SIG-M5 treated with dmso at 0.1 percent for 504 hours (cell line): ENCODE data around the gene SNX8.
"Not testable (repeated sequence)": the region's sequence is repeated elsewhere in the genome, so short reads cannot be mapped to it uniquely, and the experiment has no call there.

Experiments used
- DNase-seq: peaks from one replicate; lab custom pipeline; 2025; ENCODE audit not compliant: unreplicated experiment; lab: John Stamatoyannopoulos, UW

Gene SNX8, protein sequence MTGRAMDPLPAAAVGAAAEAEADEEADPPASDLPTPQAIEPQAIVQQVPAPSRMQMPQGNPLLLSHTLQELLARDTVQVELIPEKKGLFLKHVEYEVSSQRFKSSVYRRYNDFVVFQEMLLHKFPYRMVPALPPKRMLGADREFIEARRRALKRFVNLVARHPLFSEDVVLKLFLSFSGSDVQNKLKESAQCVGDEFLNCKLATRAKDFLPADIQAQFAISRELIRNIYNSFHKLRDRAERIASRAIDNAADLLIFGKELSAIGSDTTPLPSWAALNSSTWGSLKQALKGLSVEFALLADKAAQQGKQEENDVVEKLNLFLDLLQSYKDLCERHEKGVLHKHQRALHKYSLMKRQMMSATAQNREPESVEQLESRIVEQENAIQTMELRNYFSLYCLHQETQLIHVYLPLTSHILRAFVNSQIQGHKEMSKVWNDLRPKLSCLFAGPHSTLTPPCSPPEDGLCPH

DNA sequence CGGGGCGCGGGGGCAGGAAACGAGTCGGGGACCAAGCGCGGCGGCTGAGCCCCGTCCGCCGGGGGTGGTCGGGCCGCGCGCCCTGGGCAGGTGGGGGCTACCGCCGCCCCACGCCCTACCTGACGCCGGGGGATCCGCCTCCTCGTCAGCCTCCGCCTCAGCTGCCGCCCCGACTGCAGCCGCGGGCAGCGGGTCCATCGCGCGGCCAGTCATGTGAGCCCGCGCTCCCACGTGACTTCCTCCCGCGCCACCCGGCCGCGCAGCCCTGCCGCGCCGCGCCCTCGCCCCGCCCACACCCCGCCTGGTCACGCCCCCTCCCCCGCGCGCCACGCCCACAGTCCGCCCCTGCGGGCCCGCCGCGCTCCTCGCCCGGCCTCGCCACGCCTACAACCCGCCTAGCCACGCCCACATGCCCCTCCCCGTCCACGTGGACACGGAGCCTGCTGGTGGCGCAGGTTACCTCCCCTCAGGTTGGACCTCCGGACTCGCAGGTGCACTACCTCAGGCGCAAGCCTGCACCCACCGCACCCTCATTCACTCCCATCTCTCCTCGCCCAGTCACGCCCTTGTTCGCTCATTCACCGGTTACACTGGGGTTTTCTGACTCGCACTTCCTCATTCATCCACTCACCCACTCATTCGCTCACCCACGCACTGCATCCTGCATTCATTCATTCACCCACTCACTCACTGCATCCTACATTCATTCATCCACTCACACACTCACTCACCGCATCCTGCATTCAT is at the start of gene SNX8:
Gene SNX8, minus strand, starts transcription at position 233 of the 747 bp plus-strand sequence. Its CDS starts 20 bp downstream, at position 213.
- DNase-seq, result peak; percentile 79

DNA sequence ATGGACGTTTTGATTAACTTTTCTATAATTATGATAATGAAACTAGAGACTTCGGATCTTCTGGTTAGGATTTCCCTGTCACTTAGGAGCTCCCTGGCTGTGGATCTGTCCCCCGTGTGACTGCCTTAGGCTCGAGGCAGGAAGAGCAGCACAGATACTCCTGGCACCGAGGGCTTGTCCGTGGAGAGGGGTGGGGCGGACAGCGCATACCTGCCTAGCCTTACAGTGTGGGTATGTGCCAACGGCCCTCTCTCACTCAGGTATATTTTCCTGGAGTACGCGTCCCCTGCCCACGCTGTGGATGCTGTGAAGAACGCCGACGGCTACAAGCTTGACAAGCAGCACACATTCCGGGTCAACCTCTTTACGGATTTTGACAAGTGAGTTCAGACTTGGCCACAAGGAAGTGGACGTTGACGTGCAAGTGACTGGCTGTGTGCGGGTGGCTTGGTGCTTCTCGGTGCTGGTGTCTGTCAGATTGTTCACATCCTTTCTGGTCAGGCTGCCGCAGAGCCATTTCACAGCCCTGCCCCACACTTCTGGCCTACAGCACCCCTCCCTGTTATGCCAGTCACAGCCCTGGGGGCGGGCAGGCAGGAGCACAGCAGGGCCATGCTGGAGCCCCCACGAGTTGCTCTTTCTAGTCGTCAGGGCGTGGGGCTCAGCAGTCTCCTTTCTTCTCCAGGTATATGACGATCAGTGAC is 48.3 kb upstream of the SNX8 start:
- DNase-seq, result no peak

DNA sequence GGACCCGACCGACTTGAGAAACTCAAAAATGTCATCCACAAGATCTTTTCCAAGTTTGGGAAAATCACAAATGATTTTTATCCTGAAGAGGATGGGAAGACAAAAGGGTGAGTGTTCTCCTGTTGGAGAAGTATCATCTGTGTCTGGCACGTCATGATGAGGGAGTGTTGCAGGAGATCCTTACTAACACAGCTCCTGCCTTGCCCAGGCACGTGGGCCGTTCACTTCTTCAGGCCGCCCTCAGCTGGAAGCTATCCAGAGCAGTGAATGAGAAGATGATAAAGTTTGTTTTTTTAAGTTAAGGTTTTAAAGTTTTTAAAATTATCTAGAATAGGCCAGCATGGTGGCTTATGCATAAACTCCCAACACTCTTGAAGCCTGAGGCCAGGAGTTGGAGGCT is 46.6 kb upstream of the SNX8 start:
- DNase-seq, result no peak

DNA sequence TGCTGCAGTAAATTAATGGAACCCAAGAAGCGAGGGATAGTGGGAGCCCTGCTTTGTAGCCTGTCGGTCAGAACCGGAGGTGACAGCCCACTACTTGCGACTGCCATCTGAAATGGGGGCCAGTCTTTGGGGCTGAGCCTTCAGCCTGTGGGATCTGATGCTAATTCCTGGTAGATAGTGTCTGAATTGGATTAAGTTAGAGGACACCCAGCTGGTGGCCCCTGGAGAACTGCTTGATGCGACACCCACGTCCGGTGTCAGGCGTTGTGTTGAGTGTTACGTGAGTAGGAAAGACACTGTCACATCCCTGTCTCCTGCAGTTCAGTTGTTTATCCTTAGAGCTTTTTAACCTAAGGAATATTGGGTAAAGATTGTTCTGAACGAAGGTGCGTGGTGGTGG is 45.4 kb upstream of the SNX8 start:
- no peak for DNase-seq

DNA sequence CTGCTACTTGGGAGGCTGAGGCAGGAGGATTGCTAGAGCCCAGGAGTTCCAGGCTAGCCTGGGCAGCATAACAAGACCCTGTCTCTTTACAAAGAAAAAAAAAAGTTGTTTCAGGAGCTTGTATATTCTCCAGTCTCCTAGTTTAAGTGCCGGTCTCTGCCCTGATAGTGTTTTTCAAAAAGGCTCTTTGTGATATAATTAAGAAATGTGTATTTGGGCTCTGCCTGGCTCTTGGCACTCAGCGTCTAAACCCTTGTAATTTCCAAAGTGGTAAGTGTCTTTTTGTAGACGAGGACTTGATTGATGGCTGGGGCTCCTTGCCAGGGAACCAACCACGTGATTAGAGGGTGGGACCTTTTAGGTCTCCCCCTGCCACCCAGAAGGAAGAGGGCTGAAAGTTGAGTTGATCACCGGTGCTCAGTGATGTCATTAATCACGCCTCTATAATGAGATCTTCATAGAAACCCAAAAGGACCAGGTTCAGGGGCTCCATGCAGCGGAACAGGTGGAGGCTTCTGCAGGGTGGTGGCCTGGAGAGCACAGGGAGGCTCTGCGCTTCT is 44.8 kb upstream of the SNX8 start:
- no peak for DNase-seq

DNA sequence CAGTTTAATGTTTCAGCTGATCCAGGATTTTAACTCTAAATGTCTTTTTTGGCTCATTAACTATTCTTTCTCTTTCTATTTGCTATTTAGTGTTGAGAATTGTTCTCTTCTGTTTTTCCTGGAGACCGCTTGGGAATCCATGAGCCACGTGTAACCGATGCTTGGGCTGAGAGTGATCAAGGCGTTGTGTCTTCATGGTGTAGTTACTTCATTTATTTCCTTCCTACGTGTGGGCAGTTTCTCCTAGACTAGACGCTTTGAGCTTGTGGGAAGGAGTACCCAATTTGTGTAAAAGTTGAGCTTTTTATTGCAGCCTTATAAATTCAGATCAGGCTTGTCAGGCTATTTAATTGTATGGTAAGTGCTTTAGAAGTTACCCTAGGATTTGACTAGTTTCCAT is 43.3 kb upstream of the SNX8 start:
- DNase-seq, result no peak

DNA sequence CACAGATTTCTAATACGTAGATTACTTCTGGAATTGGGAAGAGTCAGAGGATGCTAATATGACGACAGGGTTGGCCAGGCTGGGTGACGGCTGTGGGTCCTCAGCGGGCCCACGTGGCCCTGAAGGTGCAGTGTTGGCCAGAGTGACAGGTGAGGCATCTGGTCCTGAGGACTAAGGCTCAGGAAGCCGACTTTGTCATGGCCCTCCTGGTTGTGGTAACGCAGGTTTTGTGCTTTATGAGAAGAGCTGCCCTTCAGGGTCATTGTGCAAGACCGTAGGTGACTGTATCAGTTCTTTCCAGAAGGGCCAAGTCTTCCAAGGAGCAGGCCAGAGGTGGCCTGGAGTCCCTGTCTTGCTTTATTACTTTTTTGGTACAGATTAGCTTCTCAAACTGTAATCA is 42.9 kb upstream of the SNX8 start:
- no peak for DNase-seq

DNA sequence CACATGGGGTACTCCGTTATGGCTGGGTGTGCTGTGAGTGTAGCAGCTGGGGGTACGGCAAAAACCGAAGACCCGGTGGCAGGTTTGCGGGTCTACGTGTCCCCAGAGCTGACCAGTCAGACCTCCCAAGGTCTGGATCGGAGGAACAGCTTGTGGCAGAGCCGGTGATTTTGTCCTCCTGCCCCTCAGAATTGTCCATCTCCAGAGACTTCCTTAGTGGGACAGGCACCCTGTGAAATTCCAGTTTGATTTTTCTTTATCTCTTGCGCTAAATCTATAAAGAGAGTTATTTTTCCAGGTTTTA is 41.4 kb upstream of the SNX8 start:
- no peak for DNase-seq

DNA sequence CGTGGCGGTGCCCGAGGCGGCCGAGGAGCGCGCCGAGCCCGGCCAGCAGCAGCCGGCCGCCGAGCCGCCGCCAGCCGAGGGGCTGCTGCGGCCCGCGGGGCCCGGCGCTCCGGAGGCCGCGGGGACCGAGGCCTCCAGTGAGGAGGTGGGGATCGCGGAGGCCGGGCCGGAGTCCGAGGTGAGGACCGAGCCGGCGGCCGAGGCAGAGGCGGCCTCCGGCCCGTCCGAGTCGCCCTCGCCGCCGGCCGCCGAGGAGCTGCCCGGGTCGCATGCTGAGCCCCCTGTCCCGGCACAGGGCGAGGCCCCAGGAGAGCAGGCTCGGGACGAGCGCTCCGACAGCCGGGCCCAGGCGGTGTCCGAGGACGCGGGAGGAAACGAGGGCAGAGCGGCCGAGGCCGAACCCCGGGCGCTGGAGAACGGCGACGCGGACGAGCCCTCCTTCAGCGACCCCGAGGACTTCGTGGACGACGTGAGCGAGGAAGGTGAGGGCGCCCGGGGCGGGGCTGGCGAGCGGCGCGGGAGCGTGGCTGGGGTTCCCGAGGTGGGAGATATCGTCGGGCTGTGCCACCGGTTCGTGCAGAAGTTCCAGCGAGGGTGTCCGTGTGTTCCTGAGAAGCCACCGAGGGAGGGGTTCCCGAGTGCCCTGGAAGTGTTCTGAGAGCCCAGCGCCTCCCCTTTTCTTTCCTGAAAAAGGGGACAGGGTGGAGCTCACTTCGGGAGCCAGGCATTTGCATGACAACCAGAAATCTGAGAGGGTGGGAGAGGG is 40.9 kb upstream of the SNX8 start:
- no peak for DNase-seq

DNA sequence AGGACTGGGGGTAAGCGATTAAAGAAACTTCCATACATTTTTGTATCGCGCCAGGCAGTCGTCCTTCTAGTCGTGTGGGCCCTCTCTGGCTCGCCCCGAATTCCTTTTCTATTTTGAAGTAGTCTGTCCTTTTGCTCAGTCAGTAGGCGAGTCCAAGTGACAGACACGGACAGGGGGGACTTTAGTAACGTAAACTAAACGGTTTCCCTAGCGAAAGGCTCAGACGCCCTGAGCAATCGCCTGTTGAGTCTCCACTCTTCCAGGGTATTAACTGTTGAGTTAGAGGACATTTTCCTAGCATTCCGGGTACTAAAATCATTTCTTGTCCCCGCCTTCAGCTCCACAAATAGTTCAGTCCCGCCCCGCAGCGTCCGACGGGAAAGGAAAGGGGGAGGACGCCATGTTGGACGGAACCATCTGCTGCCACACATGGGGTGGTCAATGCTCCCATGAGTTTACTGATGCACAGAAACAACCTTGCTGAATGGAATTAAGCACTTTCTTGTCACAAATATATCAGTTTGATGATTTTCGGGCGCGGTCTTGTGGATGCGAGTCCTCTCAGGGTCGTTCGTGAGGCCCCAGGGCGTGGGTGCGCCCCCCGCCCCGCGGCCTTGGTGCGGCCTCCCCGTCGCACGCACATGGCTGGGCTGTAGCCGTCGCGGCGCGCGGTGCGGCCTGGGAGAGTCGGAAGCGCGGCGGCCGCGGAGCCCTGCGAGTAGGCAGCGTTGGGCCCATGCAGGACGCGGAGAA is 40.1 kb upstream of the SNX8 start, which contains the start of gene EIF3B:
Gene EIF3B, plus strand, starts transcription at position 642 of the 753 bp plus-strand sequence. Its CDS starts 95 bp downstream, at position 737.
- peak; percentile 89 for DNase-seq

DNA sequence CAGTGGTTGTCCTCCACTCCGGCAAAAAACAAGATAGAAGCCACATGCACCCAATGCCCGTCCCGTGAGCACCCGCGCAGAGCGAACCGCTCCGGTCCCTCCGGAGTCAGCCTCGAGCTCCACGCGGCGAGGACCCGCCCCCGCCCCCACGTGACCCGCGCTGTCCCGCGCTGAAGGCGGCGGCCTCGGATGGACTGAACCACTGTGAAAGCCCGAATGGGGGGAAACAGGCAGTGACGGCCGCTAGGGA is 39.6 kb upstream of the SNX8 start:
- DNase-seq, result peak; percentile 85

DNA sequence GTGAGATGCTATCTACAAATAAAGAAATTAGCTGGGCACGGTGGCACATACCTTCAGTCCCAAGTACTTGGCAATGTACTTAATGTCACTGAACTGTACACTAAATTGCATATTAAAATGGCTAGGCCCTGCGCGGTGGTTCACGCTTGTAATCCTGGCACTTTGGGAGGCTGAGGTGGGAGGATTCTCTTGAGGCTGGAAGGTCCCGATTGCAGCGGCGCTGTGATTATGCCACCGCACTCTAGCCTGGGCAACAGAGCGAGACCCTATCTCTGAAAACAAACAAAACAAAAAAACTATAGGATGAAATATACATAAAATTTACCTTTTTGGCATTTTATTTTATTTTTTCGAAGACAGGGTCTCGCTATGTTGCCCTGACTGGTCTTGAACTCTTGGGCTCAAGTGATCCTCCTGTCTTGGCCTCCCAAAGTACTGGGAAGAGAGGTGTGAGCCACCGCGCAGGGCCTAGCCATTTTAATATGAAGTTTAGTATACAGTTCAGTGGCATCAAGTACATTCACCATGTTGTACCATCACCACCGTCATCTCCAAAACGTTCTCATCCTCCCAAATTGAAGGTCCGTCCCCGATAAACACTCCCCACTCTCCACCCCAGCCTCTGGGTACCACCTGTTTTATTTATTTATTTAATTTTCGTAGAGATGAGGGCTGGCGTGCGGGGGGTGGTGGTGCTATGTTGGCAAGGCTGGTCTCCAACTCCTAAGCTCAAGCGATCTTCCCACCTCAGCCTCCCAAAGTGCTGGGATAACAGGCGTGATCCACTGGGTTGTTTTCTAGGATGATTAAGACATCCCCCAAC is 39.1 kb upstream of the SNX8 start:
- no peak for DNase-seq

DNA sequence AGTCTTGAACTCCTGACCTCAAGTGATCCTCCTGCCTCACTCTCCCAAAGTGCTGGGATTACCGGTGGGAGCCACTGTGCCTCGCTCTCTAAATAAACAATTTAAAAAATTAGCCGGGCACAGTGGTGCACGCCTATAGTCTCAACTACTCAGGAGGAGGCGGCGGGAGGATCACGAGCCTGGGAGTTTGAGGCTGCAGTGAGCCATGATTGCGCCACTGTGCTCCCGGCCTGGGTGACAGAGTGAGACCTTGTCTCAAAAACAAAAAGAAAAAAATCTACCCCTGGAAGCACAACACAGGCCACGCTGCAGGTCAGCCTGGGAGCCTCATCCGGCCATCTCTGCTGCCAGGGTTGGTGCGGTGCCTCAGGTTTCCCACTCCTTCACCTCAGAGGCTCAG is 36.6 kb upstream of the SNX8 start:
- DNase-seq, result no peak

DNA sequence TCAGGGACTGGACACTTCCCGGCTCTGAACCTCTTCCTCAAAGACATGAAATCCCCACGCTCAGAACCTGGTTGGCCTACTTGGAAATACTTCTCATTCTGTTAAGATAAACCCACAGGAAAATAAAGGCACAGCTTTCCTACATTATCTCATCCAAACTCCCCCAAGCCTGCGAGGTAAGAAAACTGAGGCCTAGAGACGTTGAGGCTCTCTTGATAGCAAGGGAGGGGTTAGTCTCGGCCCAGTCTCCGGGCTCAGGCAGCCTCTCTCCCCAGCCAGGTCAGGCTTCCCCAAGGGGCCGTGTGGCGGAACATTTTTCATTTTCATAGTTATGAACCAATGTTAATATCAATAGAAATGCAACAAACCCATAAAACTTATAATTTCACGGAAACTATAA is 35.8 kb upstream of the SNX8 start:
- DNase-seq, result no peak

DNA sequence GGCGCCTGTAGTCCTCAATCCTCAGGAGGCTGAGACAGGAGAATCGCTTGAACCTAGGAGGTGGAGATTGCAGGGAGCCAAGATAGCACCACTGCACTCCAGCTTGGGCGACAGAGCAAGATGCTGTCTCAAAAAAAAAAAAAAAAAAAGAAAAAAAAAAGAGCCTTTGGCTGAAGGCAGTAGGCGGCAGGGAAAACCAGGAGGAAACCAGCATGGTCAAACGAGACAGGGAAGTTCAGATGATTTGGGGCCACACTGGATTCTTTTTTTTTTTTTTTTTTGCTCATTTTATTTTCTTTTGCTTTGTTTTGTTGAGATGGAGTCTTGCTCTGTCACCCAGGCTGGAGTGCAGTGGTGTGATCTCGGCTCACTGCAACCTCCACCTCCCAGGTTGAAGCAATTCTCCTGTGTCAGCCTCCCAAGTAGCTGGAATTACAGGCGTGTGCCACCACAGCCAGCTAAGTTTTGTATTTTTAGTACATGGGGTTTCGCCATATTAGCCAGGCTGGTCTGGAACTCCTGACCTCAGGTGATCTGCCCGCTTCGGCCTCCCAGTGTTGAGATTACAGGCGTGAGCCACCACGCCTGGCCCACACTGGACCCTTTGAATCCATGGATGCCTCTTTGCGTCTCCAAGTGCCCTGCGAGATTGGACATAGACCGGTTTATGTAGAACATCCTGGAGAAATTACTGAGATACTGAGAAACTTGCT is 33.3 kb upstream of the SNX8 start:
- DNase-seq, result not testable (repeated sequence)

DNA sequence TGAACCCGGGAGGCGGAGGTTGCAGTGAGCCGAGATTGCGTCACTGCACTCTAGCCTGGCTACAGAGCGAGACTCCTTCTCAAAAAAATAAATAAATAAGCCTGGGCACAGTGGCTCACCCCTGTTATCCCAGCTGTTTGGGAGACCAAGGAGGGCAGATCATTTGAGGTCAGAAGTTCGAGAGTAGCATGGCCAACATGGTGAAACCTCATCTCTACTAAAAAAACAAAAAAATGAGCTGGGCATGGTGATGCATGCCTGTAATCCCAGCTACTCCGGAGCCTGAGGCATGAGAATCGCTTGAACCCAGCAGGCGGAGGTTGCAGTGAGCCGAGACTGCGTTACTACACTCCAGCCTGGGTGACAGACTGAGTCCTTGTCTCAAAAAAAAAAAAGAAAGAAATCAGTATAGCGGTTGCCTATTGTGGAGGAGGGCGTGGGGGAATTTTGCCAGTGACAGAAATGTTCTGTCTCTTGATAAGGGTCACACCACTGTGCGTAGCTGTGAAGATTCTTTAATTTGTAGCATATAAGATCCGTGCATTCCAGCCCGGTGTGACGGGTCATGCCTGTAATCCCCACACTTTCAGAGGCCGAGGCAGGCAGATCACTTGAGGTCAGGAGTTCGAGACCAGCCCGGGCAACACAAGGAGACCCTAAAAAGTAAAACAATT is 22.5 kb upstream of the SNX8 start:
- DNase-seq, result no peak

DNA sequence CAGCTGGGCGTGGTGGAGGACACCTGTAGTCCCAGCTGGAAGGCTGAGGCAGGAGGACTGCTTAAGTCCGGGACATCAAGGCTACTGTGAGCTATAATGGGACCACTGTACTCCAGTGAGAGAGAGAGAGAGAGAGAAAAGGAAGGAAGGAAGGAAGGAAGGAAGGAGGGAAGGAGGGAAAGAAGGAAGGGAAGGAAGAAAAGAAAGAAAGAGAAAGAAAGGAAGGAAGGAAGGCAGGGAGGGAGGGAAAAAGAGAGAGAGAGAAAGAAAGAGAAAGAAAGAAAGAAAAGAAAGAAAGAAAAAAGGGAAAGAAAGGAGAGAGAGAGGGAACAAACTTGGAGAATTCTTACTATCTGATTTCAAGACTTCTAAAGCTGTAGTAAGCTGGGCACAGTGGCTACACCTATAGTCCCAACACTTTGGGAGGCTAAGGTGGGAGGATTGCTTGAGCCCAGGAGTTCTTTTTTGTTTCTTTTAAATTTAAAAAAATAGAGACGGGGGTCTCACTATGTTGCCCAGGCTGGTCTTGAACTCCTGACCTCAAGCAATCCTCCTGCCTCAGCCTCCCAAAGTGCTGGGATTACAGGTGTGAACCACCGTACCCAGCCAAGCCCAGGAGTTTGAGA is 18.5 kb upstream of the SNX8 start:
- not testable (repeated sequence) for DNase-seq

DNA sequence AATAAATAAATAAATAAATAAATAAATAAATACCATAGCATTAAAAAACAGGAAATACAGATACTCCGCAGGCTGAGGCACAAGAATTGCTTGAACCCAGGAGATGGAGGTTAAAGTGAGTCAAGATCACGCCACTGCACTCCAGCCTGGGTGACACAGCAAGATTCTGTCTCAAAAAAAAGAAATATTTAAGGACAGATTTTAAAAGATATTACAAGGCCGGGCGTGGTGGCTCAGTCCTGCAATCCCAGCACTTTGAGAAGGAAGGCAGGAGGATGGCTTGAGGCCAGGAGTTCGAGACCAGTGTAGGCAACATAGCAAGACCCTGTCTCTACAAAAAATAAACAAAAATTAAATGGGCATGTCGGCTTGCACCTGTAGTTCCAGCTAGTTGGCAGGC is 17.5 kb upstream of the SNX8 start:
- no peak for DNase-seq
